Testis (tissue), 3 donors: ENCODE results near the gene DEAF1. TPM values are rescaled to one million over a fixed set of nuclear protein-coding genes. Genes with fewer than 3 reads are reported as not detected.

Experiments used
- DNase-seq: peaks from one replicate; pipeline ENCODE4 v3.0.0-alpha.2; 2019
- H3K27ac ChIP-seq, 2 donors: fragments of 200-600 bp; sonication (generic); one replicate each; pipeline ENCODE4 v1.5.1; 2019
- H3K27me3 ChIP-seq: fragments of 200-600 bp; sonication (generic); one replicate; pipeline ENCODE4 v1.5.1; 2019
- H3K36me3 ChIP-seq: fragments of 200-600 bp; sonication (generic); one replicate; pipeline ENCODE4 v1.5.1; 2017; ENCODE audit warnings: low read depth; ENCODE audit errors: missing control alignments
- H3K4me1 ChIP-seq: fragments of 200-600 bp; sonication (generic); one replicate; pipeline ENCODE4 v1.5.1; 2019
- H3K4me3 ChIP-seq, 2 donors: fragments of 200-600 bp; sonication (generic); one replicate each; pipeline ENCODE4 v1.5.1; 2017 to 2019
- H3K9me3 ChIP-seq: fragments of 200-600 bp; sonication (generic); one replicate; pipeline ENCODE4 v1.5.1; 2017
- POLR2A ChIP-seq: fragments of 450-650 bp; IDR thresholded peaks from one replicate; pipeline ENCODE4 v1.6.1; 2017; ENCODE audit warnings: antibody characterized with exemption, mild to moderate bottlenecking, moderate library complexity
- WGBS, 2 donors: methylation state at CpG; one replicate each; pipeline ENCODE4 v1.1.5; 2018; 5-methylcytosine and 5-hydroxymethylcytosine counted together
- intact Hi-C: fragments of 100-400 bp; cut with DNase I; formaldehyde crosslinking; loops from one replicate; pipeline ENCODE4 v1.15.1; 2023; ENCODE audit warnings: low total_unique reads
- polyA plus RNA-seq: library from polyadenylated mRNA; stranded (reverse); fragments of 350-450 nt; fragmentation: Illumina TruSeq; extraction: RNeasy Lipid Tissue Mini Kit (QIAGEN cat#74804); gene quantifications from one replicate; pipeline ENCODE4 v1.2.3, GENCODE V29; 2014; ENCODE audit warnings: low read depth, low replicate concordance; ENCODE audit not compliant: insufficient read depth
- total RNA-seq, 2 donors: library from RNA; depleted of rRNA; stranded (reverse); fragments of >200 nt; gene quantifications; one replicate each; pipeline ENCODE4 v1.2.3, GENCODE V29; 2016
- TF ChIP-seq, protein P1 (sequence below), 3 experiments: fragments of 450-650 bp in 2 of 3; fragments of 200-600 bp in 1 of 3; sonication (generic) in 1 of 3; IDR thresholded peaks; one replicate each; pipeline ENCODE4 v1.5.1; 2016 to 2019; ENCODE audit warnings: antibody characterized with exemption in 3 of 3, mild to moderate bottlenecking in 2 of 3, moderate library complexity in 1 of 3

DEAF1 gene
- total and polyA plus RNA-seq, 3 donors from 2014 or later: 47.9 to 116 (median 82.5) TPM

- Histone ChIP-seq H3K36me3 (no peaks in the 10 kb centered on the region), H3K4me3 (no peak overlapping the region), H3K4me1 (peaks cover 26% of the 10 kb centered on the region), H3K27me3 (no peaks in the 10 kb centered on the region), H3K9me3 (no peaks in the 10 kb centered on the region), H3K27ac (no peak overlapping the region)
- 100% methylated on average over 1 of the region's 1 CpG for WGBS, 2 donors
- TF ChIP-seq, protein P1, sequence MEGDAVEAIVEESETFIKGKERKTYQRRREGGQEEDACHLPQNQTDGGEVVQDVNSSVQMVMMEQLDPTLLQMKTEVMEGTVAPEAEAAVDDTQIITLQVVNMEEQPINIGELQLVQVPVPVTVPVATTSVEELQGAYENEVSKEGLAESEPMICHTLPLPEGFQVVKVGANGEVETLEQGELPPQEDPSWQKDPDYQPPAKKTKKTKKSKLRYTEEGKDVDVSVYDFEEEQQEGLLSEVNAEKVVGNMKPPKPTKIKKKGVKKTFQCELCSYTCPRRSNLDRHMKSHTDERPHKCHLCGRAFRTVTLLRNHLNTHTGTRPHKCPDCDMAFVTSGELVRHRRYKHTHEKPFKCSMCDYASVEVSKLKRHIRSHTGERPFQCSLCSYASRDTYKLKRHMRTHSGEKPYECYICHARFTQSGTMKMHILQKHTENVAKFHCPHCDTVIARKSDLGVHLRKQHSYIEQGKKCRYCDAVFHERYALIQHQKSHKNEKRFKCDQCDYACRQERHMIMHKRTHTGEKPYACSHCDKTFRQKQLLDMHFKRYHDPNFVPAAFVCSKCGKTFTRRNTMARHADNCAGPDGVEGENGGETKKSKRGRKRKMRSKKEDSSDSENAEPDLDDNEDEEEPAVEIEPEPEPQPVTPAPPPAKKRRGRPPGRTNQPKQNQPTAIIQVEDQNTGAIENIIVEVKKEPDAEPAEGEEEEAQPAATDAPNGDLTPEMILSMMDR (IDR thresholded peaks at IDR 0.05): no peak
- no peak for TF ChIP-seq POLR2A
- no peak for DNase-seq
- intact Hi-C loops: no loop called here
Observed at GRCh38 chr11:699753-700152, 4.7 kb upstream of the DEAF1 start.

GRCh38 chr11:699116-699508, 4.1 kb upstream of the DEAF1 start:
- 94 to 95% methylated on average over 7 of the region's 7 CpGs for WGBS, 2 donors
- TF ChIP-seq POLR2A: no peak
- TF ChIP-seq, protein P1 (IDR thresholded peaks at IDR 0.05): no peak
- Histone ChIP-seq H3K4me3 (no peak overlapping the region), H3K27me3 (no peaks in the 10 kb centered on the region), H3K9me3 (no peaks in the 10 kb centered on the region), H3K27ac (no peak overlapping the region), H3K36me3 (no peaks in the 10 kb centered on the region), H3K4me1 (peaks cover 28% of the 10 kb centered on the region)
- intact Hi-C loops: no loop called here
- DNase-seq: no peak

DNA sequence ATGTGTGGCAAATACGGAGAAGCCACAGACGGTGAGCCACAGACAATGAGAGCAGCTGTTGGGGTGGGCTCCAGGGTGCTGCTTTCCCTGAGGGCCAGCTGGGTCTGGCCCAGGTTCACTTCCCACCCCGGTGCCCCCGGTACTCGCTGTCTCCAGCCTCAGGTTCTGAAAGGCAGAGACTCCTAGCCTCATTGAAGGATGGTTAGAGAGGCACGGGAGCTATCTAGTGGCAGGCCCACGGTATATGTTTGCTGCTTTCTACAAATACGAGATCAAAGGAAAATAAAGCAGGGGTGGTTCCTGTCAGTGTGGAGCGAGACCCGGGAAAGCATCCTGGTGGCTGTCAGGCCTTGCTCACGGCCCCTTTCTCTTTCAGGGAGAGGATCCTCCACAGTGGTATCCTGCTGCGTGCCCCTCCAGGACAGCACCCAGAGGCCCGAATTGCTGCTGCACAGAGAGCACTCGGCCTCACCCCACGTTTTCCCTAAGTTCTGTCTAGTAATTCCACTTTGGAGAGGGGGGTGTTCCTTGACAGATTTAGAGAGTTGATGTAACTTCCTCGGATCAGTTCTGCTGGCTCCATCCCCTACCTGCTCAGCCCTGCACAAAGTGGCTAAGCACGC, 3.6 kb upstream of the DEAF1 start:
- Histone ChIP-seq H3K27ac (no peak overlapping the region), H3K36me3 (no peaks in the 10 kb centered on the region), H3K4me1 (peaks cover 32% of the 10 kb centered on the region), H3K9me3 (no peaks in the 10 kb centered on the region), H3K4me3 (no peak overlapping the region), H3K27me3 (no peaks in the 10 kb centered on the region)
- DNase-seq: no peak
- whole genome bisulfite sequencing, 2 donors: 77 to 81% methylated on average over 15 to 17 of the region's 17 CpGs
- intact Hi-C loops: no loop called here
- TF ChIP-seq POLR2A: no peak
- TF ChIP-seq, protein P1 (IDR thresholded peaks at IDR 0.05): no peak

DNA sequence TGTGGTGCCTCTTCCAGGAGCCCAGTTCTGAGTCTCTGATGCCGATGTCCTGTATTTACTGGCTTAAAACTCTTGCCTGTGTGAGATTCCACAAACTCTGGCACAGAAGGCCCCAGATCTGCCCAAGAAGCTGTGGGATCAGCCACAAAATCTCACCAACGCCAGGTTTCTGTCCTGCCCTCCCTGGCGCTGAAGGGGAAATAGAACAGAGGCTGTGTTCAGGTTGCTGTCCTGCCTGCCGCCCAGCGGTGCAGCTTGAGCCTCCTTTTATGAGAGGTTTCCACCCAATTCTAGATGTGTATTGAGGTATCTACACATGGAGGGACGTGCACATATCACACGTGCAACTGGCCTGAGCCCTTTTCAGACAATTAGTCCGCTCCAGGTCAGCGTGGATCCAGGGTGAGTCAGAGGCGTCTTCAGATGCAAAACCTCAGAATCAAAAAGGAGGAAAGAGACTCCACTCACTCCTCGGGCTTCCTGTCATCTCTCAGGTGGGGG, 2.8 kb upstream of the DEAF1 start:
- no peak for DNase-seq
- H3K36me3 ChIP-seq: no peaks in the 10 kb centered on the region
- no peaks in the 10 kb centered on the region for H3K27me3 ChIP-seq
- H3K9me3 ChIP-seq: no peaks in the 10 kb centered on the region
- peak overlapping the region in 1 of 2 donors; percentile 99 for H3K27ac ChIP-seq
- H3K4me1 ChIP-seq: peaks cover 29% of the 10 kb centered on the region
- TF ChIP-seq POLR2A: no peak
- TF ChIP-seq, protein P1 (IDR thresholded peaks at IDR 0.05): no peak
- WGBS, 2 donors: 81 to 84% methylated on average over 10 to 11 of the region's 11 CpGs
- intact Hi-C loops: no loop called here
- no peak overlapping the region for H3K4me3 ChIP-seq

DNA sequence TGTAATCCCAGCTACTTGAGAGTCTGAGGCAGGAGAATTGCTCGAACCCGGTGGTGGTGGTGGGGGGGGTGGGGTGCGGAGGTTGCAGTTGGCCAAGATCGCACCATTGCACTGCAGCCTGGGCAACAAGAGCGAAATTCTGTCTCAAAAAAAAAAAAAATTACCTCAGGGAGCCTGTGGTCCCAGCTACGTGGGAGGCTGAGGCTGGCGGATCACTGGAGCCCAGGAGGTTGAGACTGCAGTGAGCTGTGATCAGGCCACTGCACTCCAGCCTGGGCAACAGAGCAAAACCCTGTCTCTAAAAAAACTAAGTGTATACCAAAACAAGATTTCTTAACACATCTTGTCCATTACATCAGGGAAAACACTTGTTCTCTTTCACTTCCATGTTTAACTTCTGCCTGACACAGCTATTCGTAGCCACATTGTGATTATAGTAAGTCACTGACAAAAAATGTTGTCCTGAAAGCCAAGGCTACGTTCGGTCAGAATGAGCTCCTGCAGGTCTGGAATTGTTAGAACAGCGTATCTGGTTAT, 2.0 kb upstream of the DEAF1 start:
- intact Hi-C loops: no loop called here
- peaks cover 26% of the 10 kb centered on the region for H3K4me1 ChIP-seq
- DNase-seq: no peak

More for the DNA sequence above, 2.0 kb upstream of the DEAF1 start:
- Histone ChIP-seq H3K4me3 (no peak overlapping the region), H3K36me3 (no peaks in the 10 kb centered on the region), H3K27me3 (no peaks in the 10 kb centered on the region), H3K9me3 (no peaks in the 10 kb centered on the region), H3K27ac (peak overlapping the region; percentile 99 to 100)
- no peak for TF ChIP-seq POLR2A
- TF ChIP-seq, protein P1 (IDR thresholded peaks at IDR 0.05): no peak
- 55 to 57% methylated on average over 9 to 11 of the region's 11 CpGs for WGBS, 2 donors
